T-cell (primary cell): ENCODE data around the gene RBMS2. TPM values are rescaled to one million over a fixed set of nuclear protein-coding genes. Genes with fewer than 3 reads are reported as not detected.
A peak's percentile ranks its signal among the peaks of the same experiment; 100 is the strongest.

Experiments used
- ATAC-seq, 4 experiments: fragments of 200-7000 bp in 3 of 4; fragments of 150-1000 bp in 1 of 4; cut with Tn5 transposase; replicated peaks in 1 of 4; 1 replicate in 3 of 4; 2 replicates in 1 of 4; pipeline ENCODE4 v1.10.0; 2021; ENCODE audit warnings: moderate library complexity in 3 of 4, mild to moderate bottlenecking in 2 of 4, moderate number of reproducible peaks in 1 of 4
- CTCF ChIA-PET, 2 donors: fragments of 300-600 bp; sonication (Branson Sonifier 250); formaldehyde crosslinking; loops; one replicate each; lab custom pipeline; 2022; ENCODE audit warnings: antibody characterized with exemption in 2 of 2; lab: Charles Lee
- POLR2A ChIA-PET, 2 donors: fragments of 300-600 bp; sonication (Branson Sonifier 250); formaldehyde crosslinking; loops; one replicate each; lab custom pipeline; 2022; ENCODE audit warnings: antibody characterized with exemption in 2 of 2; lab: Charles Lee
- DNase-seq, 35 experiments: peaks; one replicate each; pipeline versions ENCODE4 v3.0.0 to v3.0.0-alpha.2; 2013 to 2023
- H3K27ac ChIP-seq: one replicate; pipeline ENCODE4 v1.5.1; 2013; ENCODE audit warnings: low read length
- H3K27me3 ChIP-seq, 2 experiments: replicated peaks in 1 of 2; 1 replicate in 1 of 2; 2 replicates in 1 of 2; pipeline versions ENCODE4 v1.6.1 to v1.7.0; 2013; ENCODE audit warnings: low read length in 1 of 2, mixed read lengths in 1 of 2; ENCODE audit not compliant: control insufficient read depth in 2 of 2, insufficient read depth in 2 of 2; ENCODE audit errors: extremely low read depth in 1 of 2
- H3K36me3 ChIP-seq, 2 donors: 1 replicate in 1 of 2; 2 replicates in 1 of 2; pipeline versions ENCODE4 v1.6.1 to v1.7.0; 2013; ENCODE audit warnings: low read length in 1 of 2; ENCODE audit not compliant: control insufficient read depth in 2 of 2, insufficient read depth in 1 of 2; ENCODE audit errors: extremely low read depth in 1 of 2
- H3K4me1 ChIP-seq, 2 experiments: 1 replicate in 1 of 2; 2 replicates in 1 of 2; pipeline versions ENCODE4 v1.6.1 to v1.7.0; 2013; ENCODE audit warnings: low read length in 2 of 2, mixed read lengths in 1 of 2; ENCODE audit not compliant: insufficient read depth in 2 of 2, control insufficient read depth in 1 of 2; ENCODE audit errors: extremely low read depth in 1 of 2
- H3K4me3 ChIP-seq, 2 donors: 1 replicate in 1 of 2; 2 replicates in 1 of 2; pipeline versions ENCODE4 v1.5.1 to v1.7.0; 2013; ENCODE audit warnings: mild to moderate bottlenecking in 2 of 2, low read length in 1 of 2, moderate library complexity in 1 of 2; ENCODE audit not compliant: control insufficient read depth in 1 of 2; ENCODE audit errors: extremely low read depth in 1 of 2
- H3K9me3 ChIP-seq: 2 replicates; pipeline ENCODE4 v1.7.0; 2013
- H3K27ac Mint-ChIP-seq, 2 donors: one replicate each; pipeline ENCODE4 v1.8.0; 2020 to 2021; ENCODE audit warnings: mild to moderate bottlenecking in 2 of 2, mixed read lengths in 2 of 2
- H3K27me3 Mint-ChIP-seq, 2 donors: one replicate each; pipeline ENCODE4 v1.8.0; 2021 to 2022; ENCODE audit warnings: mixed read lengths in 2 of 2
- H3K36me3 Mint-ChIP-seq: one replicate; pipeline ENCODE4 v1.8.0; 2021; ENCODE audit warnings: mixed read lengths
- H3K4me1 Mint-ChIP-seq, 3 donors: one replicate each; pipeline ENCODE4 v1.8.0; 2020 to 2022; ENCODE audit warnings: mixed read lengths in 3 of 3, mild to moderate bottlenecking in 1 of 3
- H3K4me3 Mint-ChIP-seq, 3 donors: one replicate each; pipeline ENCODE4 v1.8.0; 2020 to 2022; ENCODE audit warnings: mild to moderate bottlenecking in 3 of 3, mixed read lengths in 3 of 3, moderate library complexity in 3 of 3
- H3K9me3 Mint-ChIP-seq, 3 donors: one replicate each; pipeline ENCODE4 v1.8.0; 2020 to 2022; ENCODE audit warnings: mixed read lengths in 3 of 3
- WGBS: methylation state at CpG from one replicate; pipeline ENCODE4 v1.1.5; 2013; ENCODE audit warnings: missing lambda C conversion rate; ENCODE audit not compliant: insufficient coverage; 5-methylcytosine and 5-hydroxymethylcytosine counted together
- total RNA-seq, 35 experiments: library from RNA in 6 of 35; stranded (reverse) in 6 of 35; fragments of 120-200 nt in 1 of 35; gene quantifications; one replicate each; pipeline versions ENCODE4 v1.2.1 to v1.2.4 and lab custom pipeline; 2013 to 2026

Gene RBMS2
- total RNA-seq, 5 donors from 2014 or later (not counting 1 experiment from before 2014, with no cell fraction given) = 0.99 to 8.3 (median 4.1) TPM

DNA sequence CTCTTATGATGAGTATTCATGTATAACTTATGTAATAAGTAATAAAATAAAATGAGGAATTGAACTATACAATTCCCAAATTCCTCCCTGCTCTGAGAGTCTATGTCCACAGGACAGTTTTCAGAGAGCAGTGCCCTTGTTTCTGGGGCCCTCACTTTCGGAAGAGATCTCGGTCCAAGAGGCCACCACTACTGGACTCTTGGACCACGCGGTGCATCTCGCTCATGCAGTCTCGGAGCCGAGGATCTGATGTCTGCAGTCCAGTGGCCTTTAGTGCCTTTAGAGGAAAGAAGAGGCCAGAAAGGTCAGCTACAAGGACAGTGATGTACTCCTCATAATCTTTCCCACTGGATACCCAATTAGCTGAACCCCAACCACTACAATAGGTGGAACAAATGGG, 42.0 kb upstream of the RBMS2 start:
- no peaks in the 10 kb centered on the region for H3K36me3 Mint-ChIP-seq
- no peak overlapping the region for H3K4me3 Mint-ChIP-seq
- Histone ChIP-seq H3K4me1 (no peaks in the 10 kb centered on the region), H3K4me3 (no peak overlapping the region), H3K27ac (no peak overlapping the region), H3K27me3 (no peaks in the 10 kb centered on the region), H3K36me3 (no peaks in the 10 kb centered on the region), H3K9me3 (no peaks in the 10 kb centered on the region)
- POLR2A ChIA-PET = interaction anchor here in 1 of 2 donors (0.6 kb wide), 1 partner anchor 274 kb away, joined by 3 read pairs; no protein-coding TSS in a partner anchor
- CTCF ChIA-PET = no interaction called here
- H3K4me1 Mint-ChIP-seq = peaks cover 0 to 6% (median 3%) of the 10 kb centered on the region in 3 donors
- no peak for ATAC-seq
- 100% methylated on average over 2 of the region's 7 CpGs for WGBS
- H3K27ac Mint-ChIP-seq = no peak overlapping the region
- no peaks in the 10 kb centered on the region for H3K9me3 Mint-ChIP-seq
- no peaks in the 10 kb centered on the region for H3K27me3 Mint-ChIP-seq
- DNase-seq = no peak

DNA sequence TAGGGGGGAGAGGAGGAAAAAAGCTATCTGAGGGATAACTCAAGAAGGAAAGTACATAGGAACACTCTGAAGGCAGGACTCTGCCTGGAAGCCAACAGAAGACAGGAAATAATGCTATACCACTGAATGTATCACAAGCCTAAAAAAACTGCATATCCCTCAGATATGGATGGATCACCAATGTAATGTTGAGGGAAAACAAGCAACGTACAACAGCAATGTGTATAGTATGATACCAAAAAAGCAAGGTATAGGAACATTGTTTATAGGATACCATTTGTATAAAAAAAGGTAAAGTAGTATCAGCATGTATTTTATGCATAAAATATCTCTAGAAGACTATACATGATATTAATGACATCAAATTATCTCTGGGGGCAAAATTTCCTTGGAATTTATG, 37.1 kb upstream of the RBMS2 start:
- peaks cover 0 to 7% of the 10 kb centered on the region in 2 donors for H3K27me3 Mint-ChIP-seq
- H3K9me3 Mint-ChIP-seq = no peaks in the 10 kb centered on the region
- CTCF ChIA-PET = no interaction called here
- peaks cover 6 to 21% of the 10 kb centered on the region in 2 experiments for H3K4me1 ChIP-seq
- POLR2A ChIA-PET = interaction anchor here in 1 of 2 donors (0.6 kb wide), 1 partner anchor 384 kb away, joined by 4 read pairs; no protein-coding TSS in a partner anchor
- H3K9me3 ChIP-seq = no peaks in the 10 kb centered on the region
- DNase-seq = no peak
- WGBS = no CpG with 5 or more reads among the region's 1 CpG
- H3K36me3 Mint-ChIP-seq = no peaks in the 10 kb centered on the region
- H3K4me3 Mint-ChIP-seq = no peak overlapping the region
- H3K27me3 ChIP-seq = peaks cover 0 to 14% of the 10 kb centered on the region in 2 experiments
- H3K4me1 Mint-ChIP-seq = peaks cover 15 to 20% (median 19%) of the 10 kb centered on the region in 3 donors
- no peak overlapping the region for H3K27ac ChIP-seq
- no peak for ATAC-seq
- H3K27ac Mint-ChIP-seq = no peak overlapping the region
- no peak overlapping the region for H3K4me3 ChIP-seq
- H3K36me3 ChIP-seq = no peaks in the 10 kb centered on the region

DNA sequence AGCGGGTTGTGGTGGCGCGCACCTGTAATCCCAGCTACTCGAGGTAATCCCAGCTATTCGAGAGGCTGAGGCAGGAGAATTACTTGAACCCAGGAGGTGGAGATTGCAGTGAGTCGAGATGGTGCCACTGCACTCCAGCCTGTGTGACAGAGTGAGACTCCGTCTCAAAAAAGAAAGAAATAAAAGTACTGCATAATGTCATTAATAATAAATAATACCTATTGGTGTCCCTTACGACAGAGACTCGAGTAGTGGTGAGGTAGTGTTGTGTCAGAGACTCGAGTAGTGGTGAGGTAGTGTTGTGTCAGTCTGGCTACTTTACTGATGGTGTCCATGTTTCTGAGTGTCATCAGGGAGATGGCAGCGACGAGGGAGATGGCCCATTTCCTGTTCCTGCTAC, 34.9 kb upstream of the RBMS2 start:
- Histone ChIP-seq H3K4me1 (peaks cover 6 to 21% of the 10 kb centered on the region in 2 experiments), H3K36me3 (no peaks in the 10 kb centered on the region), H3K4me3 (no peak overlapping the region), H3K27me3 (peaks cover 9 to 22% of the 10 kb centered on the region in 2 experiments), H3K27ac (no peak overlapping the region), H3K9me3 (no peaks in the 10 kb centered on the region)
- peak overlapping the region; percentile 86 to 87 (median 87) for H3K4me3 Mint-ChIP-seq
- DNase-seq (no peak), ATAC-seq (no peak)
- H3K27ac Mint-ChIP-seq = no peak overlapping the region
- no peaks in the 10 kb centered on the region for H3K36me3 Mint-ChIP-seq
- 91% methylated on average over 10 of the region's 12 CpGs for WGBS
- H3K27me3 Mint-ChIP-seq = peaks cover 7 to 18% of the 10 kb centered on the region in 2 donors
- H3K9me3 Mint-ChIP-seq = no peaks in the 10 kb centered on the region
- POLR2A ChIA-PET = no interaction called here
- H3K4me1 Mint-ChIP-seq = peaks cover 15 to 19% (median 17%) of the 10 kb centered on the region in 3 donors
- CTCF ChIA-PET = no interaction called here

DNA sequence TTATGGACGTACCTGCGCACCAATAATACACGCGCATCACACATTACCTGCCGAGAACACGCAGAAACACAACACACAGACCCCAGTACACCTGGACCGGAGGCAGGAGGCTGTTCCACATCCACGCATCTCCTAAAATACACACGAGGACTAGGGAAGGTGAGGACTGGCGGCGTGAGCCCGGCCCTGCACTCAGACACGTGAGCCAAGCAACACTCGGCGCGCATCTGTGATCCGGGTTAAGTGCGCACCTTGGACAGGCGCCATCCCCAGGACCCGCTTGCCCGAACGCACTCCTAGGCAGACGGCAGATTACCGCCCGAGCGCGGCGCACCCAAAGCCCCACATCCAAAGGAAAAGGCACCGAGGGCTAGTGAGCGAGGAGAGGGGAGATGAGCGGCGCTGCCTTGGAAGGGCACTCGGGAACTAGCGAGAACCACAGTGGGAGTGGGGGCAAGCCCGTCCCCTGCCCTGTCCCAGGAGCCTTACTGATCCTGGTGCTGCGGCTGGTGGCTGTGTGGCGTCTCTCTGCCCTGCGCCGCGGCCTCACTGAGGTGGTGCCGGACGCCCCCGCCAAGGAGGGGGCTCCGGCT, 34.1 kb upstream of the RBMS2 start:
- no peaks in the 10 kb centered on the region for H3K36me3 Mint-ChIP-seq
- Histone ChIP-seq H3K4me1 (peaks cover 6 to 21% of the 10 kb centered on the region in 2 experiments), H3K4me3 (peak overlapping the region; percentile 70 to 72), H3K27ac (no peak overlapping the region), H3K36me3 (no peaks in the 10 kb centered on the region), H3K9me3 (no peaks in the 10 kb centered on the region), H3K27me3 (peaks cover 9 to 22% of the 10 kb centered on the region in 2 experiments)
- ATAC-seq = peak; percentile 33 to 47 (median 39)
- peaks cover 15 to 19% (median 17%) of the 10 kb centered on the region in 3 donors for H3K4me1 Mint-ChIP-seq
- peak overlapping the region in 1 of 2 donors; percentile 79 for H3K27ac Mint-ChIP-seq
- no peaks in the 10 kb centered on the region for H3K9me3 Mint-ChIP-seq
- DNase-seq = peak in 15 of 35 experiments; percentile 3 to 44 (median 21)
- H3K4me3 Mint-ChIP-seq = peak overlapping the region; percentile 86 to 87 (median 87)
- ChIA-PET POLR2A (interaction anchor here in 1 of 2 donors (0.5 kb wide), 2 partner anchors 139 to 176 kb away, joined by 5 to 6 read pairs; no protein-coding TSS in a partner anchor), CTCF (interaction anchor here in 1 of 2 donors (0.6 to 1.5 kb wide), 2 partner anchors 15 to 141 kb away, joined by 4 to 5 read pairs; no protein-coding TSS in a partner anchor)
- peaks cover 9 to 20% of the 10 kb centered on the region in 2 donors for H3K27me3 Mint-ChIP-seq
- 12% methylated on average over 40 of the region's 44 CpGs for WGBS

DNA sequence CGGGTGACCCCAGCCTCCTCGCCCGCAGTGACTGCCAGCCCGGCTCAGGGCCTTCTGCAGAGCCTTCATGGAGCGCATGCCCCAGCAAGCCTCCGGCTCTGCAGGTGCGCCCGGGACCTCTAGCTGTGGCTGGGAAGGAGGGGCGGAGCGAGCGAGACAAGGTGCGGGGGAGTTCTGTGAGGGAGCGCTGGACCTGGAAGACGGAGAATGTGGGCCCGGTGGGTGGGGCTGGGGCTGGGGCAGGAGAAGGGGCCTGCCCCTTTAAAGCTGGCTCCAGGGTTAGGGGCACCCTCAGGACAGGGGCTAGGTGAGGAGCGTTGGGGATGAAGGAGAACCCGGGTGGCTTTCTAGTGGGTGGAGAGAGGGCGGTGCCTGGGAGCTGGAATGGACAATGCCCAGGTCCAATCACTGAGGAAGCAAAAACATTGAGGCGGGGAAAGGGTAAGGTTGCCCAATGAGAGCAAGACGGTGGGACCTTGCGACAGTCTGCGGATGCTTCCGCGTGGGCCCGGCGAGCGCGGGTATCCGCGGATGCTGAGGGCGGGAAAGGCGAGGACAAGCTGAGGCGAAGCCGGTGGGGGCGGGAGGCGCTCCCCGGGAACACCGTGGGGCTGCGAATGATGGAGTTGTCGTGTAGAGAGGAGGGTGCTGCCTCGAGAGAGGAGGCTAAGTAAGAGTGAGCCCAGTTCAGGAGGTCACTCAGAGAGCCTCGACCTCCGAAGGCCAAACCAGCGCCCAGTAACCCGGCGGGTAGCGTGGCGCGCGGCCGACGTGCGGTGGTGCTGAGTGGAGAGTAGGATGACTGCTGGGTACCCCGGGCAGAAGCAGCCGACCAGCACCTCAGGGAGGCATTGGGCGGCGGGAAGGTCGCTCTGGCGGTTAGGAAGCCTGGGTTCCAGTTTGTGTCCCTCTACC, 33.3 kb upstream of the RBMS2 start, which contains the start of gene GLS2:
Gene GLS2 (minus strand): TSS at position 121 of the 915 bp plus-strand sequence. CDS start 43 bp downstream, at position 78.
- peaks cover 9 to 20% of the 10 kb centered on the region in 2 donors for H3K27me3 Mint-ChIP-seq
- Histone ChIP-seq H3K36me3 (no peaks in the 10 kb centered on the region), H3K4me3 (peak within 1 kb of the TSS; percentile 70 to 72), H3K9me3 (no peaks in the 10 kb centered on the region), H3K4me1 (peaks cover 6 to 21% of the 10 kb centered on the region in 2 experiments), H3K27ac (no peak within 1 kb of the TSS), H3K27me3 (peaks cover 9 to 22% of the 10 kb centered on the region in 2 experiments)
- WGBS = 12% methylated on average over 51 of the region's 59 CpGs
- POLR2A ChIA-PET = interaction anchor here in 1 of 2 donors (0.5 to 0.6 kb wide), 3 partner anchors 140 to 329 kb away, joined by 3 to 6 read pairs (median 5); no protein-coding TSS in a partner anchor
- H3K9me3 Mint-ChIP-seq = no peaks in the 10 kb centered on the region
- peak; percentile 57 to 84 (median 68) for DNase-seq
- peak; percentile 96 to 97 (median 97) for ATAC-seq
- CTCF ChIA-PET = interaction anchor here in 1 of 2 donors (0.6 to 1.5 kb wide), 6 partner anchors 14 to 492 kb away, joined by 3 to 7 read pairs (median 4); no protein-coding TSS in a partner anchor
- H3K36me3 Mint-ChIP-seq = no peaks in the 10 kb centered on the region
- peak within 1 kb of the TSS; percentile 86 to 87 (median 87) for H3K4me3 Mint-ChIP-seq
- peak within 1 kb of the TSS; percentile 55 to 79 for H3K27ac Mint-ChIP-seq
- H3K4me1 Mint-ChIP-seq = peaks cover 15 to 19% (median 17%) of the 10 kb centered on the region in 3 donors
